Mammary epithelial cell (primary cell): Measurements from ENCODE around the gene ATG4C.
"Not testable (repeated sequence)": the region's sequence is repeated elsewhere in the genome, so short reads cannot be mapped to it uniquely, and the experiment has no call there.

Experiments
- CTCF ChIP-seq, 2 donors: IDR thresholded peaks in 1 of 2; conservative IDR thresholded peaks in 1 of 2; 2 replicates each; pipeline ENCODE4 v1.5.1; 2011 to 2012; ENCODE audit warnings: inconsistent platforms in 2 of 2, low read length in 2 of 2, mild to moderate bottlenecking in 2 of 2, control low read depth in 1 of 2, low read depth in 1 of 2; ENCODE audit not compliant: insufficient read depth in 1 of 2; ENCODE audit errors: extremely low read depth in 1 of 2
- EZH2 ChIP-seq: IDR thresholded peaks from 2 replicates; pipeline ENCODE4 v1.6.1; 2012; ENCODE audit warnings: low read length, inconsistent platforms, borderline replicate concordance

- not testable (repeated sequence) for TF ChIP-seq CTCF (conservative IDR thresholded peaks at IDR 0.05 in 1 of 2, IDR thresholded peaks at IDR 0.05 in 1 of 2; ENCODE audit: extremely low read depth in 1 of 2, insufficient read depth in 1 of 2, low read depth in 1 of 2, low read length in 2 of 2); EZH2
Measured at GRCh38 chr1:62759232-62759875, 24.6 kb upstream of the ATG4C start.
